Esophagus muscularis mucosa (tissue), 4 donors: Measurements from ENCODE around the gene BAG1.

Experiments
- EP300 ChIP-seq: sonication (generic); formaldehyde crosslinking; IDR thresholded peaks from one replicate; pipeline ENCODE4 v1.6.1; 2017; ENCODE audit warnings: antibody characterized with exemption
- POLR2A ChIP-seq: fragments of 450-650 bp; IDR thresholded peaks from one replicate; pipeline ENCODE4 v1.6.1; 2017; ENCODE audit warnings: antibody characterized with exemption, moderate library complexity, mild to moderate bottlenecking, low read depth
- POLR2AphosphoS5 ChIP-seq, 2 donors: sonication (generic); formaldehyde crosslinking; IDR thresholded peaks; one replicate each; pipeline ENCODE4 v1.6.1; 2017; ENCODE audit warnings: antibody characterized with exemption in 2 of 2
- TF ChIP-seq, protein P1 (sequence below), 3 experiments: fragments of 200-600 bp in 2 of 3; fragments of 450-650 bp in 1 of 3; sonication (generic) in 2 of 3; IDR thresholded peaks; one replicate each; pipeline ENCODE4 v1.5.1; 2017 to 2019; ENCODE audit warnings: antibody characterized with exemption in 3 of 3, mild to moderate bottlenecking in 2 of 3, moderate library complexity in 1 of 3

- TF ChIP-seq, protein P1, sequence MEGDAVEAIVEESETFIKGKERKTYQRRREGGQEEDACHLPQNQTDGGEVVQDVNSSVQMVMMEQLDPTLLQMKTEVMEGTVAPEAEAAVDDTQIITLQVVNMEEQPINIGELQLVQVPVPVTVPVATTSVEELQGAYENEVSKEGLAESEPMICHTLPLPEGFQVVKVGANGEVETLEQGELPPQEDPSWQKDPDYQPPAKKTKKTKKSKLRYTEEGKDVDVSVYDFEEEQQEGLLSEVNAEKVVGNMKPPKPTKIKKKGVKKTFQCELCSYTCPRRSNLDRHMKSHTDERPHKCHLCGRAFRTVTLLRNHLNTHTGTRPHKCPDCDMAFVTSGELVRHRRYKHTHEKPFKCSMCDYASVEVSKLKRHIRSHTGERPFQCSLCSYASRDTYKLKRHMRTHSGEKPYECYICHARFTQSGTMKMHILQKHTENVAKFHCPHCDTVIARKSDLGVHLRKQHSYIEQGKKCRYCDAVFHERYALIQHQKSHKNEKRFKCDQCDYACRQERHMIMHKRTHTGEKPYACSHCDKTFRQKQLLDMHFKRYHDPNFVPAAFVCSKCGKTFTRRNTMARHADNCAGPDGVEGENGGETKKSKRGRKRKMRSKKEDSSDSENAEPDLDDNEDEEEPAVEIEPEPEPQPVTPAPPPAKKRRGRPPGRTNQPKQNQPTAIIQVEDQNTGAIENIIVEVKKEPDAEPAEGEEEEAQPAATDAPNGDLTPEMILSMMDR (IDR thresholded peaks at IDR 0.05): no peak
- TF ChIP-seq EP300: no peak
- TF ChIP-seq POLR2A: no peak
- TF ChIP-seq POLR2AphosphoS5 (IDR thresholded peaks at IDR 0.05): no peak
Observed at GRCh38 chr9:33277484-33277883, 13.0 kb upstream of the BAG1 start.
